IMR-90 (cell line): ENCODE results near the gene MYBPH.

Experiments used
- CEBPB ChIP-seq: IDR thresholded peaks from 2 replicates; pipeline ENCODE4 v1.6.1; 2012; ENCODE audit warnings: low read depth, low read length, improper control_type of control experiment
- CTCF ChIP-seq: conservative IDR thresholded peaks from 2 replicates; pipeline ENCODE4 v1.5.1; 2012; ENCODE audit warnings: mild to moderate bottlenecking, low read depth, low read length, improper control_type of control experiment
- MAZ ChIP-seq: IDR thresholded peaks from 2 replicates; pipeline ENCODE4 v1.6.1; 2012; ENCODE audit warnings: low read depth, mild to moderate bottlenecking, low read length, improper control_type of control experiment, moderate library complexity, borderline replicate concordance
- POLR2A ChIP-seq: IDR thresholded peaks from 2 replicates; pipeline ENCODE4 v1.6.1; 2012; ENCODE audit warnings: mild to moderate bottlenecking, low read depth, low read length
- RCOR1 ChIP-seq: IDR thresholded peaks from 2 replicates; pipeline ENCODE4 v1.6.1; 2012; ENCODE audit warnings: mild to moderate bottlenecking, low read length, improper control_type of control experiment; ENCODE audit not compliant: insufficient replicate concordance
- RFX5 ChIP-seq: IDR thresholded peaks from 2 replicates; pipeline ENCODE4 v1.8.0; 2012; ENCODE audit warnings: low read depth, mild to moderate bottlenecking, low read length, moderate library complexity

GRCh38 chr1:203169770-203170520, 5.7 kb downstream of the MYBPH start:
- TF ChIP-seq RCOR1, result no peak
- TF ChIP-seq CTCF, result no peak
- TF ChIP-seq POLR2A, result no peak
- no peak for TF ChIP-seq RFX5
- no peak for TF ChIP-seq CEBPB
- no peak for TF ChIP-seq MAZ
